ENCODE data around the gene VAPA.

DNA sequence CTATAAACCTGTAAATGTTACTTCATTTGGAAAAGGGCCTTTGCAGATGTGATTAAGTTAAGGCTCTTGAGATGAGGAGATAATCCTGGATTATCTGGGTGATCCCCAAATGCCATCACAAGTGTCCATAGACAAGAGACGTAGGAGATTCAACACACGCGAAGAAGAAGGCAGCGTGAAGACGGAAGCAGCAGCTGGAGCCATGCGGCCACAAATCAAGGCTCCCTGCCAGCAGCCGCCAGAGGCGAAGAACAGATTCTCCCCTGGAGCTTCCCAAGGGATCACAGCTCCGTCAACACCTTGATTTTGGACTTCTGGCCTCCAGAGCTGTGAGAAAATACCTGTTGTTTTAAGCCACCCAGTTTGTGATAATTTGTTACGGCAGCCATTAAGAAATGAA is 11.0 kb upstream of the VAPA start:
- TF ChIP-seq CTCF (conservative IDR thresholded peaks at IDR 0.05; ENCODE audit: low read length), result no peak
- TF ChIP-seq EZH2phosphoT487 (IDR thresholded peaks at IDR 0.05; ENCODE audit: borderline replicate concordance, low read depth, low read length), result no peak
